NCI-H510A treated with DMSO at 0.1 percent for 48 hours (cell line): Measurements from ENCODE around the gene GJD4.

ENCODE experiments used
- DNase-seq: peaks from one replicate; lab custom pipeline; 2025; lab: John Stamatoyannopoulos, UW

The GJD4 gene

GRCh38 chr10:35626971-35627507 lies 21.9 kb downstream of the GJD4 start:
- DNase-seq, result no peak

- no peak for DNase-seq
Measured at GRCh38 chr10:35631404-35631803, 26.3 kb downstream of the GJD4 start.

DNA sequence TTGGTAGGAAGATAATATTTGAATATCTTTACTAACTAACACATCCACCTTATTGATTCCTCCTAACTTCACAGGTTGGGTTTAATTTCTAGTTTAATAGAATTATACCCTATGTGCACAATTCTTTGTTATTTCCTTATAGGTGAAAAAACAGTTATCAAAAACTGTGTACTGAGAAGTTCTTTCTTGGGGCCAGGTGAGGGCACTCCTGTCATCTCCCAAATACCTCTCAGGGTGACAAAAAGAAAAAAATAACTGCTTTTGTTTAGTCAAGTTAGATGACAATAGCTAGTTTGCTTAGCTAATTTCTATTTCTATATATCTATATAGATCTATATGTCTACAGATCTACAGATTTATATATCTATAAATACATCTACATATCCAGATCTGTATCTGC lies 26.9 kb downstream of the GJD4 start:
- no peak for DNase-seq

DNA sequence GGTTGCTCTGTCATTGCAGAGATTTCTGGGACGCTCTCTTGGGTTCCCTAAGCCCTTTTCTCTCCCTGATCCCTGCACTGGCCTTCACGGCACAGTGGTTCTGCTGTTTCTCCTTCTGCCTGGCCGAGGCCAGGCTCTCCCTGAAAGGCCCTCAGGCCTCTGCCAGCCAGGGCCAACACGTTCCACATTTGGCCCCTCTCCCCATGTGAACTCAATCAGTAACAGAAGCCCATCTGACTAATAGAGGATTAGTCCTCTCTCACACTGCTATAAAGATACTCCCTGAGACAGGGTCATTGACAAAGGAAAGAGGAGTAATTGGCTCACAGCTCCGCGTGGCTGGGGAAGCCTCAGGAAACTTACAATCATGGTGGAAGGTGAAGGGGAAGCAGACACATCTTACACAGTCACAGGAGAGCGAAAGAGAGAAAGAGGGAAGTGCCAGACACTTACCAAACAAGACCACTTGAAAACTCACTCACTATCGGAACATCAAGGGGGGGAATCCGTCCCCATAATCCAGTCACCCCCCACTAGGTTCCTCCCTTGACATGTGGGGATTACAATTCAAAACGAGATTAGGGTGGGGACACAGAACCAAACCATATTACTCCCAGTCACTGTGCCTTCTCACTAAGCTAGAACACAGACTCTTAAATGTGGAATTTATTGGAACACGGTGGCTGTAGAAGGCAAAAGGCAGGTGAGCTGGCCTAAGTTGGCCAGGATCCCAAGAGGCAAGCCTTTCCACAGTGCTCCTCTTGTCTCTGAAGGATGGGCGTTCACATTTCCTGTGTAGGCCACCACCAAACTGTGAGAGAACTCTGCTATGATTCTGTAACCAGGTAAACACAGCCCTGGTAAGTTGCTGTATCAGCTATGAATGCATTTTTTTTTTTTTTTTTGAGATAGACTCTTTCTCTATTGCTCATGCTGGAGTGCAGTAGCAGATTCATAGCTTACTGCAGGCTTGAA lies 28.2 kb downstream of the GJD4 start:
- DNase-seq, result no peak

DNA sequence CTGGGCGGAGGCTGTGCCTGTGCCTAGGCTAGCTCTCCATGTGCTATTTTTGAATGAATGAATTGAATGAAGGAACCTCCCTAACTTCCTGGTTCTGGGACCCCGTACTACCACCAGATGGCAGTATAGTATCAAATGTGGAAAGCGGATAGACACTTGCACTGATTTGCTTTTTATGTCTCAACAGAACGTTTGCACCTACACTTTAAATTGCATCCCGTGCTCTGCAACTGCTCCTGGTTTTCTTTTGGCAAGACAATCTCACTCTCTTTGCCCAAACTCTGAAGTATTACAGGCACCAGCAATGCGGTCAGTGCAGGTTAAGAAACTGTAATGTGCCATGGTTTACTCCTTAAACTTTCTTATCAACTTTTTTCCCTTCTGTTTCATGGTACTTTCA lies 30.4 kb downstream of the GJD4 start:
- peak; percentile 1 for DNase-seq

DNA sequence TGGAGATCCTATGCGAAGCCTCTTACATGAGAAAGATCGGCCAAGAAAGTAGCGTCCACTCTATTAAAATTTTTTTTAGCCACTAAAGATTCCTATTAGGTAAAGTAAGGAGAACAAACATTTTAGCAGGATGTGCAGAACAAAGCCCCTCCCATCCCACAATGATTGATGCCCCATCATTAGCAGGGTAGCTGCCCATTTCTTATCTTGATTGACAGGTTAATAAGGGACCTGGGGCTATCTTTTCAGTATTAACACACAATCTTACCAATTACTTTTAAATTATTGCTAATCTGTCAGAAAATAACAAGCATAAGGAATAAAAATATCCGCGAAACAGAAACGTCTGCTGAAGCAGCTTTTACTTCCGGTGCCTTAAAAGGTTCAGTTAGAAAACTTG lies 31.8 kb downstream of the GJD4 start:
- no peak for DNase-seq

- DNase-seq, result no peak
Measured at GRCh38 chr10:35637462-35637861, 32.3 kb downstream of the GJD4 start.

DNA sequence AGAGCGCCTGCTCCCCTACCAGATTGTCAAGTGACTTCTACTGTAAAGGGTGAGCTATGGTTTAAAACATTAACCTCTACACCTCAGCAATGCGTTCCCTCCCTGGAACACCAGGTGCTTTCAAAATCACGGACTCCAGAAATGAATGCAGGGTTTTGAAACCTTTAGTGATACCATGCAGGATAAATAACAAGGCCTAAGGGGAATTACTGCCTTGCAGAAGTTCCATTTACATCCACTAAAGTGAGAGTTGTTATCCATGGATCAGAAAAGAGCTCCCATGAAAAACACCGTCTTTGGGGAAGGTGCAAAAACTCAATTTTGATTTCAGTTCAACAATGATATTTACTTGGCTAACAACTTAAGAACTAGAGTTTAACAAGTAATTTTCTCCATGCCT lies 33.0 kb downstream of the GJD4 start:
- no peak for DNase-seq

GRCh38 chr10:35639021-35639727 lies 34.0 kb downstream of the GJD4 start:
- DNase-seq, result no peak

GRCh38 chr10:35639728-35640401 lies 34.7 kb downstream of the GJD4 start:
- DNase-seq, result no peak

DNA sequence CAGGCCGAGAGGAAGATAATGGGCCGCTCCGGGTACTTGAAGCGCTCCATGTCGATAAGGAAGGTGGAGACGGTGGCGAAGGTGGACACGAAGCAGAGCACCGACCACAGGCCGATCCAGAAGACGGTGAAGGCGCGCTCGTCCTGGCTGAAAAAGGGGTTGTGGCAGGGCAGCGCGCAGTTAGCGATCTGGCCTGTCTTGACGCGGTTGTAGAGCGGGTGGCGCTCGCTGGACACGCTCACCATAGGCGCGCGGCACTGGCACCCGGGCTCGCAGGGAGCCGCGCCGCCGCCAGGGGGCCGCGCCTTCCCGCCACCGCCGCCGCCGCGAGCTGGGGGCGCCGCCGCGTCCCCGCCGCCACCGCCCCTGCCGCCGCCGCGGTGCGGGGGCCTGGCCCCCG lies 35.3 kb downstream of the GJD4 start:
- DNase-seq, result no peak

- DNase-seq, result peak; percentile 18
Measured at GRCh38 chr10:35640951-35641675, 36.0 kb downstream of the GJD4 start.

DNA sequence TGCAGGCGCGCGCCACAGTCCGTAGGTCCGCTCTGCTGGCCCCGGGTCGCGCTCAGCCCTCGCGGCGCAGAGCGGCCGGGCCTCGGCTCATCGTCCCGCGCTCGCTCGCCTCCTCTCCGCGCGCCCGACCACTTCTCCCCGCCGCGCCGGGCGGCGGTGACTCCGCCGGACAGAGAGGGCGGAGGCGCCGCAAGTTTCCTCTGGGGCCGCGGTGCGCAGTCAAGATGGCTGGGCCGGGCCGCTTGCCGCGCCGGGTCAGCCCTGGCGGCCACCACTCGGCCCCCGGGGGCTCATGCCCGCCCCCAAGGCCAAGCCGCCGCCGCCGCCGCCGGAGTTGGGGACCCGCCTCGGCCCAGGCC lies 36.5 kb downstream of the GJD4 start:
- DNase-seq, result no peak

DNA sequence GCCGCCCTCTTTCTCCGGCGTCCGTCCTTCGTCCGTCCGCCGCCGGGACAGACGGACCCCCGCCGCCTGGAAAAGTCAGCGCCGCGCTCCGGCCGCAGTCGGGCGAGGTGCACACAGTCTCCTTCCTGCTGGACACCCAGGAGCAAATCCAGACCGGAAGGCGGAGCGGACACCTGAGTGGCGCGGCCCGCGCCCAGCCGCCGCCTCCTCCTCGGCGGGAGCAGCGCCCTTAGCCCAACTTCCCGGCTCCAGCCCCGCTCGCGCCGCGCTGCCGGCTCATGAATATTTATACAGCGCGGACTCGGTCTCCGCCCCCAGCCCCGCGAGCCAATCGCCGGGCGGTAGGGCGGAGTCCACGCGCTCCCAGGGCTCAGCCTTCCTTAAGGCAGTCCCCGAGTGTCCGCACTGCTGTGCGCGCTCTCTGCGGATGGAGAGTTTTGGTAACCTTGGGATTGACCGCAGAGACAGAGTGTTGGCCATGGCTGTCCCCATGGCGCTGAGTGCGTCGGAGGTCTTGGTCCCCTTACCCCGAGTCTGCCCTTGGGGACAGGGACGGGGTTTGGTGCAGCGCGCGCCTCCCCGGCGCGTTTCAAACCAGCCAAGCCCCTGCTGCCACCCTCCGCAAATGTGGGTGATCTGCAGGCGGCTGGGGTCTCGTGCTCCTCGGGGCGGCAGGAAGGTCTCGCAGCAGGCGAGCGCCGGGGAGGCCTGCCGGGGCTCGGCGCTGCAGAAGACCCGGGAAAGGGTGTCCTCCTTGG lies 37.1 kb downstream of the GJD4 start, which contains the start of gene FZD8:
Gene FZD8, minus strand, starts transcription at position 262 of the 758 bp plus-strand sequence. CDS start 867 bp downstream, outside the sequence.
- peak; percentile 28 for DNase-seq

GRCh38 chr10:35642793-35643114 lies 37.6 kb downstream of the GJD4 start:
- no peak for DNase-seq

DNA sequence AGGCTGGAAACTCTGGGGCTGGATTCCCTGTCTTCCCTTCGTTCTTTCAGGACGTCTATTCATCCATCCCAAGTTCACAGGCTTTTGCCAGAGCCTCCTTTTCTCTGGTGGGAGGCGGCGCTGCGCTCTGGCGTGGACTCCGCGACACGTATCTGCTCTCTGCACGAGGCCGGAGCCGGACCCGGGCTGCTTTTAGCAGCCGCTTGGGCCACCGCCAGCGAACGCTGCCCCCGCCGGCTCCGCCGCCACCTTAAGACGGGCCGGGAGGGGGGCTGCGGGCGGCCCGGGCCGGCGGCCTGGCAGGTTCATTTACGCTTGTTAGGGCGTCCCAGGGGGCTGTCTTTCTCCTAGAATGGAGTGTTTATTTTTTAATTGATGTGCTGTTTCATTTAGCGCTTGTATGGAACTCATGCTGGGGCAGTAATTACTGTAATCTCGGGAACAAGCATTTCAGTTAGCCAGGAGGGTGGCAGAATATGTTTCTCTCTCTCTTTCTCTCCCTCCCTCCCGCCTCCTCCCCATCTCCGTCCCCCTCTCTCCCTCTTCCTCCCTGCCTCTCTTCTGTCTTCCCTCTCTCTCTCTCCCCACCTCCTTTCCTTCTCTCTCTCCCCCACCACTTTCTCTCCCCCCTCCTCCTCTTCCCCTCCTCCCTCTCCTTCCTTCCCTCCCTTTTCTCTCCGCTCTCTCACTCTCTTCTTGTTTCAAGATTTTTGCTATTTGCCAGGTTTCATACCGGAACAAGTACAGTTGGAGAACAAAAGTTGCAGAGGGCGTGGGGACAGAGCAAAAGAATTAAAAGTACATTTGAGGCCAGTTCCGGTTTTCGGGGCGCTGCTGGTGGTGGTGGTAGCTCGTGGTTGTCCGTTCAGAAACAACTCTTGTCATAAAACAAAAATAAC lies 38.3 kb downstream of the GJD4 start:
- DNase-seq, result no peak

DNA sequence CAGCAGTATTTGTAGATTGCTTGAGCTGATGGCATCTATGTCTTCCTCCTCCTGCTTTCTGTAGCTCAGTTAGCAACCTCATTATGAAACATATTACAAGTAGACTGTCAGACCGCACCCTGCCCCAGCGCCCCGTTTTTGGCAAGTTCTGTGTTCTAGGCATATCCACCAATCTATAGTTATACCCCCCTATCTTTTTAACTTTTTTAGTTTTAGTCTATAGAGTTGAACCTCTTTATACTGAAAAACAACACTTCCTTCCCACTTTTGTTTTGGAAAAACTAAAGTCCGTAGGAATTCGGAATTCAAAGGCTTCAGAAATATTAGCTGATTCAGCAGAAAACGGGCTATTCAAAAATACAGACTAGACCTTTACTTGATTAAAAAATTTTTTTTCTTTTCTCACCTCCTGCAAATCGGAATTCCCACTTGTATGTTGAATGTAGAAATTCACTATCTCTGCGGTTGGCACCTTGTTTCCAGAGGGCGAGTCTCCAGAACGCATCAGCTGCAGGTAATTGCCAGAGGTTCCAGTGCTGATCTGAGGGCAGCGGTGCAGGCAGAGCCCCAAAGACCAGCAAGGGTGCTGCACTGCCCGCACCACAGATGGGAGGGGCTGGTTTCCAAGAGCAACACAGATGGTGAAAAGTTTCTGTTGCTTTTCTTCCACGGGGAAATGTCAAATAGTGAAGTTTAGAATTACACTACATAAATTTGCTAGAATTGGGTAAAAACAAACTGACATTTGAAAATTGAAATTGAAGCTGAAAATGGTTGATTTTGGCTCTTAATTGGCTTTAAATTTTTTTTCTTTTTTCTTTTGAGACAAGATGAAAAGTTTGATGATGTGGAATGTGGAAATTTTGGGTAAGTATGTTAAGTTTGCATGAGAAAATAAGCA lies 39.2 kb downstream of the GJD4 start:
- no peak for DNase-seq

GRCh38 chr10:35650894-35651293 lies 45.8 kb downstream of the GJD4 start:
- no peak for DNase-seq

DNA sequence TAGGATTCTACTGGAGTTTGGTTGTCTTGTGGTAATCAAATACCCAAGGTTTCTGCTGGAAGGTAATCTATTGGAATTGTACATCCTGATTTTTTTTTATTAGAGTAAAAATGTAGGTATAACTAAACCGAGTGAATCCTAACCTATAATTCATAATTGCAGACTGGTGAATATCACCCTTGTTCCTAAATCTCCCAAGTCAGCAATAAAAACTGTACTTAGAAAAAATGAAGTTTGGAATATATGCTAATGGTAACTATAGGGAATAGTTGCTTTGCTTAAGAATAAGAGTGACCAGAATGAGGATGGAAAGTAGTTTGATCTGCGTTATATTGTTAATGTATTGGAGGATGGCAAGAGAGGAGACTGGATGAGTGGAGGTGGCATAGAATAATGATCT lies 47.7 kb downstream of the GJD4 start:
- no peak for DNase-seq
